Measurements from ENCODE around the gene ARSH. TPM values are rescaled to one million over a fixed set of nuclear protein-coding genes. Genes with fewer than 3 reads are reported as not detected.

ARSH gene
- total RNA-seq, 4 donors from 2014 or later: not detected

GRCh38 chrX:3075959-3076358, 69.6 kb downstream of the ARSH start:
- DNase-seq (ENCODE audit: low spot score) (no peak), ATAC-seq (ENCODE audit: low FRiP score) (no peak)
- no peak for TF ChIP-seq CTCF (IDR thresholded peaks at IDR 0.05)

GRCh38 chrX:3076416-3076991, 70.2 kb downstream of the ARSH start:
- ATAC-seq (ENCODE audit: low FRiP score) (no peak), DNase-seq (ENCODE audit: low spot score) (no peak)
- TF ChIP-seq CTCF (IDR thresholded peaks at IDR 0.05): no peak

Small RNAs within 50 kb of the gene (small RNA-seq; reads per million reads assigned to genes)
- not detected for gene RN7SL578P

Other genes with a start within 250 kb of the ARSH start
- 100 to 1,000 TPM in 2 of 4 donors, 10 to 100 TPM in 2; 29.6 to 487 (median 115) TPM for gene GYG2, start 177.6 kb upstream of the ARSH start, total RNA-seq
- 10 to 100 TPM; 17.3 to 33.8 (median 27.1) TPM for gene ARSD, start 77.2 kb upstream of the ARSH start, total RNA-seq
- gene ARSF, start 34.9 kb downstream of the ARSH start, total RNA-seq: not detected